ENCODE data around the gene PSPC1.
"Not testable (repeated sequence)": the region's sequence is repeated elsewhere in the genome, so short reads cannot be mapped to it uniquely, and the experiment has no call there.

Gene PSPC1, protein sequence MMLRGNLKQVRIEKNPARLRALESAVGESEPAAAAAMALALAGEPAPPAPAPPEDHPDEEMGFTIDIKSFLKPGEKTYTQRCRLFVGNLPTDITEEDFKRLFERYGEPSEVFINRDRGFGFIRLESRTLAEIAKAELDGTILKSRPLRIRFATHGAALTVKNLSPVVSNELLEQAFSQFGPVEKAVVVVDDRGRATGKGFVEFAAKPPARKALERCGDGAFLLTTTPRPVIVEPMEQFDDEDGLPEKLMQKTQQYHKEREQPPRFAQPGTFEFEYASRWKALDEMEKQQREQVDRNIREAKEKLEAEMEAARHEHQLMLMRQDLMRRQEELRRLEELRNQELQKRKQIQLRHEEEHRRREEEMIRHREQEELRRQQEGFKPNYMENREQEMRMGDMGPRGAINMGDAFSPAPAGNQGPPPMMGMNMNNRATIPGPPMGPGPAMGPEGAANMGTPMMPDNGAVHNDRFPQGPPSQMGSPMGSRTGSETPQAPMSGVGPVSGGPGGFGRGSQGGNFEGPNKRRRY

DNA sequence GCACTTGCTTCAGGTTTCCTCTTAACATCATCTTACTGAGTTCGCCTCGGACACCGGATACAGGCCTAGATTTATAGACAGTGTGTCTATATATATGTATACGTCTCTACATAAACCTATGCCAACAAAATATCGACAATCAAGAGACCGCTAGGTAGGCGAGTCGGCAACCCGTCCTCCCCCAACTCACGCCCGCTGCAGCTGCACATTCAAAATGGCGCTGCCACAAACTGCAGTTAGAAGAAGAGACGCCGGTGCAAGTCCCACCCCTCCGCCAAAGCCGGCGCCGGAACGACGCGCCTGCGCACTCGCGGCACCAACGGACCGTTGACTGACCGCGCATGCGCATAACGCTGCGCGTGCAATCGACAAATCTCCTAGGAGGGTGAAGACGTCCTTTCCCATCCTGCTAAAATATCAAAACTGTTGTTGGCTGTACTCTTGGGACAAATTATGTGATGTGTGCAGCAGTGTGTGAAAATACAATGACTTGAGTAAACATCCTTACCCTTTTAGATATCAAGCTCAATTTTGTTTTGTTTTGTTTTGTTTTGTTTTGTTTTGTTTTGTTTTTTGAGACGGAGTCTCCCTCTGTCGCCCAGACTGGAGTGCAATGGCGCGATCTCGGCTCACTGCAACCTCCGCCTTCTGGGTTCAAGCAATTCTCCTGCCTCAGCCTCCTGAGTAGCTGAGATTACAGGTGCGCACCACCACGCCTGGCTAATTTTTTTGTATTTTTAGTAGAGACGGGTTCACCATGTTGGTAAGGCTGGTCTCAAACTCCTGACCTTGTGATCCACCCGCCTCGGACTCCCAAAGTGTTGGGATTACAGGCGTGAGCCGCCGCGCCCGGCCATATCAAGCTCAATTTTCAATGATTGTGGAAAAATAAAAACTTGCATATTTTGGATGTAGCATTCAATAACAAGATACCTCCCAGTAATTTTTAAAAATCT is at the start of gene PSPC1:
TSS of gene PSPC1 (minus strand) at position 219 of the 956 bp plus-strand sequence. CDS start at position 31, 188 bp downstream.
- peak; percentile 93 for DNase-seq

DNA sequence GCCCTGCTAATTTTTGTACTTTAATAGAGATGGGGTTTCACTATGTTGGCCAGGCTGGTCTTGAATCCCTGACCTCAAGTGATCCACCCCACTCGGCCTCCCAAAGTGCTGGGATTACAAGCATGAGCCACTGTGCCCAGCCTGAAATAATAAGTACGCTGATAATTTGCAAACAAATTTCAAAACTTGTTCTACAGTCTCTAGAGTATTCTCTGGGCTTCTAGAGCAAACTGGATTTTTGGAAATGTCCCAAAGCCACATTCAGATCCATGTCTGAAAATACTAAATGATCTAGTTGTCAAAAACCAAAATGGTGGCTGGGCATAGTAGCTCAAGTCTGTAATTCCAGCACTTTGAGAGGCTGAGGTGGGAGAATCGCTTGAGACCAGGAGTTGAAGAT is 39.9 kb upstream of the PSPC1 start:
- DNase-seq = no peak

DNA sequence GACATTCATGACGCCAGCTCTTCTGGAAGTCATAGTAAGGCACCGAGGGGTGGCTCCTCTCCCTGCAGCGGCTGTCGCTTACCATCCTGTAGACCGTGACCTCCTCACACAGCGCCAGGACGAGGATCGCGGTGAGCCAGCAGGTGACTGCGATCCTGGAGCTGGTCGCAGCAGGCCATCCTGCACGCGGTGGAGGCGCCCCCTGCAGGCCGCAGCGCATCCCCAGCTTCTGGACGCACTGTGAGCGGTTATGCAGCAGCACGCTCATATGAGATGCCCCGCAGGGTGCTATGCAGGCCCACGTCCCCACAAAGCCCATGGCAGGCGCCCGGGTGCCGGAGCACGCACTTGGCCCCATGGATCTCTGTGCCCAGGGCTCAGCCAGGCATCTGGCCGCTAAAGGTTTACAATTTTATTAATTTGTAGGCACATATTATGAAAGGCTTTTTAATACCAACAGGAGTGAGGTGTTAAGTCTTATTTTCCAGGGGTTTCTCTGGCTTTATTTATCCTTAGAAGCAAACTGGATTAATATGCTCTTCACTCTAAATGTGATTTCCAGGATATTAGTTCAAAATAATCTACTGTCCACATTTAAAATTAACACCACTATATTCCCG is 35.6 kb upstream of the PSPC1 start:
- no peak for DNase-seq

DNA sequence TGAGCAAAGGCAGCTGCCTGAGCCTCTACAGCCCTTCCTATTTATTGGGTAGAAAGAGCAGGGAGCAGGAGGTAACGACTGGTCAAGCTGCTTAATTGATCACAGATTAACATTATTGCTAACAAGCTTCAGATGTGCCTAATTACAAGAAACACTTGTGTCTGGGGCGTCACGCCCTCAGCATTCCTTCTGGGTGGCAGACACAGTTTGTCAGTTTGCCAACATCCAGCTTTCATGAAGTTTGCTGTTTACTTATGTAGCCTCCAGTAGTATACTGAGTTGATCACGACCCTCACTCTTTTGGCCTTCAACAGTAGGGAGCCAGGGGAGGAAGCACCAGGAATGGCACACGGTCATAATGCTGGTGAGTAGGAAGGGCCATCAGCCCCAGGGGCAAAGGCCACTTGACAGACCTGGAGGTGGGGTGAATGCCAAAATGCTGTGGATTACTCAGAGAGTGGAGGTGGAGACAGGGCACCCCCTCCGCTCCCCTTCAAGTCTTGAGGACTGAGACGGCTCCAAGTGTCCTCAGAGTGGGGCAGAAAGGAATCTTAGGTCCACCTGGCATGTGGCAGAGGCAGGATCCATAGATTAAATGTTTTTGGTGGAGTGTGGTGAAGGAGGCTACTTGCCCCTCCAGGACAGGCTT is 34.9 kb upstream of the PSPC1 start:
- DNase-seq = no peak

DNA sequence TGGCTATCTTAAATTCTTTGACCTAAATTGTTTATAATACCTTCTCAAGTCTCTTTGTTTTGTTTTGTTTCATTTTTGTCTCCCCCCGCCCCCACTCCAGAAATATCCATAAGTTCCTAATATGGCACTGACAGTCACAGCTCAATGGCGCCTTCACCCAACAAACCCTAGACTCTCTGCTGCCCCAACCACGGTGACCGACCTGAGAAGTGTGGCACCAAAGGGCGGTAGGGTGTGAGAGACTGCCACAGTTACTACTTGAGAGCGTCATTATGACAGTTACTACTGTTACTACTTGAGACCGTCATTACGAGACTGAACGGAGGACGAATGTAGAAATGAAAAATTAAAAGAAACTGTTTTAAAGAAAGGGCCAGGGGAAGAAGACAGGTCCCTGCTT is 34.4 kb upstream of the PSPC1 start:
- DNase-seq = no peak

DNA sequence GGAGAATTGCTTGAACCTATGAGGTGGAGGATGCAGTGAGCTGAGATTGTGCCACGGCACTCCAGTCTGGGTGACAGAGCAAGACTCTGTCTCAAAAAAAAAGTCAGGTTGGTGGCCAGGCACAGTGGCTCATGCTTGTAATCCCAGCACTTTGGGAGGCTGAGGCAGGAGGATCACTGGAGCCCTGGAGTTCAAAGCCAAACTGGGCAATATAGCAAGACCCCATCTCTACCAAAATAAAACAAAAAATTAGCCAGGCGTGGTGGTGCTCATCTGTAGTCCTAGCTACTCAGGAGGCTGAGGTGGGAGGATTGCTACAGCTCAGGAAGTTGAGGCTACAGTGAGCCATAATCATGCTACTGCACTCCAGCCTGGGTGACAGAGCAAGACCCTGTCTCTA is 33.1 kb upstream of the PSPC1 start:
- not testable (repeated sequence) for DNase-seq

DNA sequence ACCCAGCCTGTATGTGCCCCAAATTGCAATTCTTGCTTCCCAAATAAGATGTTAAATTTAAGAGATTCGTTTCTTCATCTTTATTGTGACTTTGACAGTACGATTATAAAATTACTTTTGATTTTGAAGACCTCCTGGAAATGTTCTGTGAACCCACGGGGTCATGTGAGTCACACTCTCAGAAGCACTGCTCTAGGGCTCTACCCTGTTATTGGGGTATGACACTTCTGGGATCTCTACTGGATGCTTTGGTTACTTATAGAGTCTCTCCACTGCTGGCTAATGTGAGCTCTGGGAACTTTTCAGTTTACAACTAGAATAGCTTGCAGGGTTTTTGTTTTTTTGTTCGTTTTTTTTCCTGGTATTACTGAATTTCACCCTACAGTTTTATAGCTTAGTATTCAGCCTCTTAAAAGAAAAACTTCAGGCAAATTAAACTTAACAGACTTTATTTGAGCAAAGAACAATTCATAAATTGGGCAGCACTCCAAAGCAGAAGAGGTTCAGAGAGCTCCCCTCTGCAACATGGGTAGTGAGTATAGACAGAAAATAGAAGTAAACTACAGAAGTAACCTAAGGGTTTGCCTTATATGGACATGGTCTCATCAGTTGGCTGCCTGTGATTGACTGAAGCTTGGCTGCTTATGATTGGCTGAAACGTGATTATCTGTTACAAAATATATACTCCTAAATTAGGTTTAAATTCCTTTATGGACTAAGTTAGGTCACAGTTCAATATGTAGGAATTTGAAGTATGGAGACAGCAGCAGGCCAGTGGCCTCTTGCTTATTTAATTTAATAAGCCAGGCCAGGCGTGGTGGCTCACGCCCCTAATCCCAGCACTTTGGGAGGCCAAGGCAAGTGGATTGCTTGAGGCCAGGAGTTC is 28.5 kb upstream of the PSPC1 start:
- no peak for DNase-seq

DNA sequence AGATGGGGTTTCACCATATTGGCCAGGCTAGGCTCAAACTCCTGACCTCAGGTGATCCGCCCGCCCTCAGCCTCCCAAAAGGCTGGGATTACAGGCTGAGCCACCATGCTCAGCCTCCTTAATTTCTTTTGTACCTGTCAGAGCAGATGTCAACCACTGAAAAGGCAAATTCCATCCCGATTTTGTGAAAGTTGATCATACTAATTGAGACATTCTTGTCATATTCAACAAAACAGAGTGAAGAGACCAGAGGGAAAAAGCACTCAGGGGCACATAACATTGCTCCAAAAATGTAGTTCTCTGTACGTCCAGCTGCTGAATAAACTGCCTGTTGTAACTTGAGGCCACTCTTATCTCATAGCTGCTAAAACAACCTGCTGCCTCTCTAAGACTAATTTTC is 27.4 kb upstream of the PSPC1 start:
- no peak for DNase-seq

DNA sequence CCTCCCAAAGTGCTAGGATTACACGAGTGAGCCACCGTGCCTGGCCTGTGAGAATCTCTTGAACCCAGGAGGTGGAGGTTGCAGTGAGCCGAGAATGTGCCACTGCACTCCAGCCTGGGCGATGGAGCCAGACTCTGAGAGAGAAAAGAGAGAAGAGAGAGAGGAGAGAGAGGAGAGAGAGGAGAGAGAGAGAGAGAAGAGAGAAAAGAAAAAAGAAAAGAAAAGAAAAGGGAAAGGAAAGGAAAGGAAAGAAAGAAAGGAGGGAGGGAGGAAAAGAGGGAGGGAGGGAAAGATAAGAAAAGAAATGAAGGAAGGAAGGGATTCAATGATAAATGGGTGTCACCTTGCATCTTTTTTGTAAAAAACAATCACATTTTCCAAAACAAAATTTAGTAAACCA is 23.0 kb upstream of the PSPC1 start:
- DNase-seq = no peak

DNA sequence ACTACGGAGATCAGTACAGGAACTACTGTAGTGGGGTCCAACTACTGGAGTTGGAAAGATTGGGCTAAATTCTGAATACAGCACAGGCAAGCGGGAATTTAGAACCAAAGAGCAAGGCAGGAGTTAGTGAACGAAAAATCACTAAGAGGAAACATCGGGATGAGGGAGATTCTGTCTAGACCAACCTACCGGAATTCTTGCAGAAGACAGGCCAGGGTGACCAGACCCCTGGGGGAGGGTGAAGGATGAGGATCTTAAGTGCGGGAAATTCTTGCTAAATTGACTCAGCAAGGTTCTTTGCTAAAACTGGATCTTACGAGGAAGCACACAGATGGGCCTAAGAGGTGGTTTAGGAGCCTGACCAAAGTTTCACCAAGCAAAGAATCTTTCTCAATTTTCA is 13.2 kb upstream of the PSPC1 start:
- peak; percentile 57 for DNase-seq

DNA sequence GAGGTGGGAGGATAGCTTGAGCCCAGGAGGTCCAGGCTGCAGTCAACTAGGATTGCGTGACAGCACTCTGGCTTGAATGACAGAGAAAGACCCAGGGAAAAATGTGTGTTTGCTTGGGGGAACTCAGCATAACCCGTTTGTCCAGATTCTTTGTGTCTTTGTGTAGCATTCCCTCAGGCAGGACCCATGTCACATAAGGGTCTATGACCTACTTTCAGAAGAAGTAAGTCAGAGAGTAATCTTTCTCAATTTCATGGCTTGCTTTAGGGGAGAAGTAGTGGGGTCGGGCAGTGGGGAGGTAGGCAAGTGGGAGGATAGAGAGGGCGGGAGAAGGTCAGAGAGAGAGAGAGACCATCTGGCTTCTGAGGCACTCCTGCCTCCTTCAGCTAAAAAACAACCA is 11.9 kb upstream of the PSPC1 start:
- DNase-seq = peak; percentile 18

DNA sequence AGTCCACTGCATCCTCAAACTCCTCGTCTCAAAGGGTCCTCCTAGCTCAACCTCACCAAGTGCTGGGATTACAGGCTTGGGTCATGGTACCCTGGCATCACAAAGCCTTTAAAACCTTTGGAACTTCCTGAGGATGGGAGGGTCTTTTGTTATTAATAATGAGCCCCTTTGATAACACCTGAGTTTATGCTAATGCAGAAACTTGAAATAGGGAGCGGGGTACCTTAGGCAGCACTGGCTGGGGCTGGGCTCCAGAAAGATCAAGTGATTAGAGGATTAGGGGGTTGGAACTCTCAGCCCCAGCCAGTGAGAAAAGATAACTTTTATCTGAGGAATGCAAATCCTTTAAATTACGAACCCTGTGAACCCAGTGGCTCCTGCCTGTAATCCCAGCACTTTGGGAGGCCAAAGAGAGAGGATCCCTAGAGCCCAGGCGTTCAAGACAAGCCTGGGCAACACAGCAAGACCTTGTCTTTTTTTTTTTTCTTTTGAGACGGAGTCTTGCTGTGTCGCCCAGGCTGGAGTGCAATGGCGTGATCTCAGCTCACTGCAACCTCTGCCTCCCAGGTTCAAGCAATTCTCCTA is 9.3 kb upstream of the PSPC1 start:
- no peak for DNase-seq

DNA sequence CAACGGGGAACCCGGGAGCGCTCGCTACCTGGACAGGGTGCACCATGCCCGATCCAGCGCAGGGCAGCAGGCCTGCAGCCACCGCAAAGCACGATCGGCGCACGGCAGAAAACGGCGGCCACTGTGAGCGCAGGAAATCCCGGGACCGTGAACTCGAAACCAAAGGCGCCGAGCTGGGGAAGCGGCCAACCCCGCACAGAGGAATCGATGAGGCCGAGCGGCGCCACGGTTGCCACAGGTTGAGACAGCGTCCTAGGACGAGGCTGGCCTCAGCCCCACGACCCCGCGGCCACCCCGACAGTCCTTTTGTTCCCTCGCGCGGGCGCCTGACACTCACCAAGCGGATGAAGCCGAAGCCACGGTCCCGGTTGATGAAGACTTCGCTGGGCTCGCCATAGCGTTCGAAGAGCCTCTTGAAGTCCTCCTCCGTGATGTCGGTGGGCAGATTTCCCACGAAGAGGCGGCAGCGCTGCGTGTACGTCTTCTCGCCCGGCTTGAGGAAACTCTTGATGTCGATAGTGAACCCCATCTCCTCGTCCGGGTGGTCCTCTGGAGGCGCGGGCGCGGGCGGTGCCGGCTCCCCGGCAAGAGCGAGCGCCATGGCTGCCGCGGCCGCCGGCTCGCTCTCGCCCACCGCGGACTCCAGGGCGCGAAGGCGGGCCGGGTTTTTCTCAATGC is 557 bp downstream of the PSPC1 start:
- peak; percentile 23 for DNase-seq

DNA sequence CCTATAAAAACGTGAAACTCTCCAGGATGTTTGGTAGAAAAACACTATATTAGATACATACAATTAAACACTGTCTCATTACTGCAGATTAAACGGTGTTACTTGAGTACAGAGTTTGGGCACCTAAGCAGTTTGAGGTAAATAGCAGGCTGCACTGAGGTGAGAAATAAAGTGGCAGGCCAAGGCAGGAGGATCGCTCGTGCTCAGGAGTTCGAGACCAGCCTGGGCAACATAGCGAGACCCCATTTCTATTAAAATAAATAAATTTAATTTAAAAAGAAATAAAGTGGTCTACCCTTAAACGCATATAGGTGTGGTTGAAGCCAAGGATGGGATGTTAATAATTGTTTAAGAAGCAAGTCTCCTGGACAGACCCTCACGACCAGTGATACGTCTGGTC is 1.2 kb downstream of the PSPC1 start:
- no peak for DNase-seq

DNA sequence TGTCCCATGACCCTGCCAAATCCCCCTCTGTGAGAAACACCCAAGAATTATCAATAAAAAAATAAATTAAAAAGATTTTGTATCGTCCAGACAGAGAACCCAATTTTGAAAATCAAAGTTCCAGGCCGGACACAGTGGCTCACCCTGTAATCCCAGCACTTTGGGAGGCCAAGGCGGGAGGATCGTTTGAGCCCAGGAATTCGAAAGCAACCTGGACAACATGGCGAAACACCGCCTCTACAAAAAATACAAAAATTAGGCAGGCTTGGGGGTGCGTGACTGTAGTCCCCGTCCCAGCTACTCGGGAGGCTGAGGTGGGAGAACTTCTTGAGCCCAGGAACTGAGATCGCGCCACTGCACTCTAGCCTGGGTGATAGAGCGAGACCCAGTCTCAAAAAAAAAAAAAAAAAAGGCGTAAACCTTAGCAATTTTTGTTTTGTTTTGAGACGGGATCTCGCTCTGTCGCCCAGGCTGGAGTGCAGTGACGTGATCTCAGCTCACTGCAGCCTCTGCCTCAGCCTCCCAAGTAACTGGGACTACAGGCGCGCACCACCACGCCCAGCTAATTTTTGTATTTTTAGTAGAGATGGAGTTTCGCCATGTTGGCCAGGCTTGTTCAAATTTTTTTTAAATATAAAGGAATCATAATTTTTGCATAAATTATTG is 1.9 kb downstream of the PSPC1 start:
- not testable (repeated sequence) for DNase-seq

DNA sequence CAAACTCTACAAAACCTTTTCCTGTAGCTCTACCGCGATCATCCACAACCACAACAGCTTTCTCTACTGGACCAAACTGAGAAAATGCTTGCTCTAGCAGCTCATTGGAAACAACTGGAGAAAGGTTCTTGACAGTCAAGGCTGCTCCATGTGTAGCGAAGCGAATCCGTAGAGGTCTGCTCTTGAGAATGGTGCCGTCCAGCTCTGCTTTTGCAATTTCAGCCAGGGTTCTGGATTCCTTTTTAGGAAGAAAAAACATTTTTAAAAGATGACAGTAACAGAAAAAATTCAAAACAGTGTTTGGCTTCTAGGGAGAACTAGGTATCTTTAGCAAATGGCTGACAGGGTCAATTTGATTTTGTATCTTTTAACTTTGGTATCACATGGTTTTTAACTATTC is 10.4 kb downstream of the PSPC1 start:
- DNase-seq = no peak

DNA sequence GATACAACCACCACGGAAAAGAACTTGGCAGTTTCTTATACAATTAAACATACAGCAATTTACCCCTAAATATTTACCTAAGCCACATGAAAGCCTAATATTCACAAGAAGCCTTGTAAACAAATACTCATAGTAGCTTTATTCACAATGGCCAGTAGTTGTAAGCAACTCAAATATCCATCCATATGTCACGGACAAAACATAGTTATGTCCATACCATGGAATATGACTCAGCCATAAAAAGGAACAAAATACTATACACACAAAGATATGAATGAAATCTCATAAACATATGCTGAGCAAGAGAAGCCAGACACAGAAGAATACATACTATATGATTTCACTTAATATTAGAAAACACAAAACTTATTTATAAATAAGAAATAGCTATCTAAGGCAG is 12.9 kb downstream of the PSPC1 start:
- no peak for DNase-seq

DNA sequence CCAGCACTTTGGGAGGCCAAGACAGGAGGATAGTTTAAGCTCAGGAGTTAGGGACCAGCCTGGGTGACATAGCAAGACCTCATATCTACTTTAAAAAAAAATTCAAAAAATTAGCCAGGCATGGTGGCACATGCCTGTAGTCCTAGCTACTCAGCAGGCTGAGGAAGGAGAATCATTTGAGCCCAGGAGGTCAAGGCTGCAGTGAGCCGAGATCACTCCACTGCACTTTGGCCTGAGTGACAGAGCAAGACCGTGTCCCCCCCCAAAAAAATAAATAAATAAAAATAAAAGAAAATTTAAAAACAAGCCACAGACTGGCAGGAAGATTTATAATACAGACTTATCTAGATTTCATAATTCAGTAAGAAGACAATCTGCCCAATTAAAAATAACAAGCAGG is 14.8 kb downstream of the PSPC1 start:
- no peak for DNase-seq

DNA sequence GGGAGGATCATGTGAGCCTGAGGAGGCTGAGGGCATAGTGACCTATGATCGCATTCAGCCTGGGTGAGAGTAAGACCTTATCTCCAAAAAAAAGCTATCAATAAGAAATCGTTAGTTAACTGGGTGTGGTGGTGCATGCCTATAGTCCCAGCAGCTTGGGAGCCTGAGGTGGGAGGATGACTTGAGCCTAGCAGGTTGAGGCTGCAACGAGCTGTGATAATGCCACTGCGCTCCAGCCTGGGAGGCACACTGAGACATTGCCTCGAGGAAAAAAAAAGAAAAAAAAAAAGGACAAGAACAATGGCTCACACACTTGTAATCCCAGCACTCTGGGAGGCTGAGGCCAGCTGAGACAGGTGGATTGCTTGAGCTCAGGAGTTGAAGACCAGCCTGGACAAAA is 16.2 kb downstream of the PSPC1 start:
- no peak for DNase-seq

DNA sequence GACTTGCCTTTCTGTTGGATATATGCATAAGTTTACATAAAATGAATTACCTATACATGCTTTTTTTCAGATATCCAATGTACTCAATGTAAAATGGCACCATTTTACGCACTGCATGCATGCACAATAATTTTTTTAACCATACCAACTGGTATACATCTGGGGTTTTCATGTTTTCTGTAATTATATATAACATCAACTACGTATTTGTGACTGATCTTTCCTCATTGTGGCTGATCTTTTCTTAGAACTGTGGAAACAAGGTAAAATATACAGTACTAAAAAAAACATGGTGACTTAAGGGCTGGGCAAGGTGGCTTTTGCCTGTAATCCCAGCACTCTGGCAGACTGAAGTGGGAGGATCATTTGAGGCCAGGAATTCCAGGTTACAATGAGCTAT is 18.5 kb downstream of the PSPC1 start:
- DNase-seq = no peak

Data from MV-4-11 (cell line).